Prostate gland (tissue), 2 donors: Measurements from ENCODE around the gene HIGD2A. TPM values are rescaled to one million over a fixed set of nuclear protein-coding genes. Genes with fewer than 3 reads are reported as not detected.

ENCODE experiments used
- DNase-seq: peaks from one replicate; pipeline ENCODE4 v3.0.0-alpha.2; 2019; ENCODE audit warnings: low spot score
- H3K27ac ChIP-seq, 2 donors: fragments of 200-600 bp; sonication (generic); 2 replicates each; pipeline ENCODE4 v1.5.1; 2017 to 2019
- H3K27me3 ChIP-seq: fragments of 200-600 bp; sonication (generic); replicated peaks from 2 replicates; pipeline ENCODE4 v1.5.1; 2019; ENCODE audit not compliant: insufficient read depth
- H3K36me3 ChIP-seq, 2 donors: fragments of 200-600 bp; sonication (generic); 1 replicate in 1 of 2; 2 replicates in 1 of 2; pipeline versions ENCODE4 v1.5.1 to v1.8.1; 2017 to 2019
- H3K4me1 ChIP-seq: fragments of 200-600 bp; sonication (generic); replicated peaks from 2 replicates; pipeline ENCODE4 v1.5.1; 2019
- H3K4me3 ChIP-seq, 2 donors: fragments of 200-600 bp; sonication (generic); 2 replicates each; pipeline ENCODE4 v1.5.1; 2017 to 2019
- H3K9me3 ChIP-seq: fragments of 200-600 bp; sonication (generic); 2 replicates; pipeline ENCODE4 v1.5.1; 2017
- CTCF ChIP-seq, 4 experiments: fragments of 200-600 bp in 2 of 4; fragments of 450-650 bp in 2 of 4; sonication (generic) in 2 of 4; IDR thresholded peaks; 1 replicate in 3 of 4; 2 replicates in 1 of 4; pipeline ENCODE4 v1.5.1; 2016 to 2019; ENCODE audit warnings: antibody characterized with exemption in 4 of 4, mild to moderate bottlenecking in 2 of 4, moderate library complexity in 2 of 4
- POLR2A ChIP-seq: fragments of 450-650 bp; IDR thresholded peaks from one replicate; pipeline ENCODE4 v1.6.1; 2016; ENCODE audit warnings: antibody characterized with exemption, mild to moderate bottlenecking
- POLR2AphosphoS5 ChIP-seq: sonication (generic); formaldehyde crosslinking; IDR thresholded peaks from one replicate; pipeline ENCODE4 v1.6.1; 2017; ENCODE audit warnings: antibody characterized with exemption
- WGBS: methylation state at CpG from one replicate; pipeline ENCODE4 v1.1.5; 2018; 5-methylcytosine and 5-hydroxymethylcytosine counted together
- intact Hi-C: fragments of 100-400 bp; cut with DNase I; formaldehyde crosslinking; loops from one replicate; pipeline ENCODE4 v1.14.2; 2022
- total RNA-seq, 2 donors: library from RNA; depleted of rRNA; stranded (reverse); fragments of >200 nt; gene quantifications; one replicate each; pipeline ENCODE4 v1.1.0, GENCODE V29; 2016

Gene HIGD2A
- total RNA-seq, 2 donors from 2014 or later = 172 to 203 TPM

GRCh38 chr5:176412517-176413254 is 24.1 kb downstream of the HIGD2A start:
- no peak for DNase-seq
- intact Hi-C loops = loop anchor here (10.0 kb wide), 2 partner anchors 162 to 232 kb away; partner anchors contain the start of gene TSPAN17
- Histone ChIP-seq H3K36me3 (no peaks in the 10 kb centered on the region), H3K4me1 (no peaks in the 10 kb centered on the region), H3K27me3 (no peaks in the 10 kb centered on the region), H3K27ac (no peak overlapping the region), H3K4me3 (no peak overlapping the region), H3K9me3 (no peaks in the 10 kb centered on the region)
- TF ChIP-seq POLR2AphosphoS5 (no peak), POLR2A (no peak), CTCF (IDR thresholded peaks at IDR 0.05) (no peak)
- WGBS = 65% methylated on average over 10 of the region's 10 CpGs

- intact Hi-C loops = loop anchor here (10.0 kb wide), 2 partner anchors 162 to 232 kb away; partner anchors contain the start of gene TSPAN17
- no peak overlapping the region for H3K27ac ChIP-seq
- no peaks in the 10 kb centered on the region for H3K9me3 ChIP-seq
- TF ChIP-seq POLR2AphosphoS5 = no peak
- TF ChIP-seq CTCF (IDR thresholded peaks at IDR 0.05) = no peak
- no peak for TF ChIP-seq POLR2A
- H3K4me3 ChIP-seq = no peak overlapping the region
- H3K36me3 ChIP-seq = no peaks in the 10 kb centered on the region
- no peaks in the 10 kb centered on the region for H3K4me1 ChIP-seq
- no peak for DNase-seq
- WGBS = 24% methylated on average over 2 of the region's 2 CpGs
- H3K27me3 ChIP-seq = no peaks in the 10 kb centered on the region
Measured at GRCh38 chr5:176413255-176413565, 24.7 kb downstream of the HIGD2A start.

- 91% methylated on average over 7 of the region's 7 CpGs for WGBS
- DNase-seq = no peak
Measured at GRCh38 chr5:176413709-176414191, 25.2 kb downstream of the HIGD2A start.

DNA sequence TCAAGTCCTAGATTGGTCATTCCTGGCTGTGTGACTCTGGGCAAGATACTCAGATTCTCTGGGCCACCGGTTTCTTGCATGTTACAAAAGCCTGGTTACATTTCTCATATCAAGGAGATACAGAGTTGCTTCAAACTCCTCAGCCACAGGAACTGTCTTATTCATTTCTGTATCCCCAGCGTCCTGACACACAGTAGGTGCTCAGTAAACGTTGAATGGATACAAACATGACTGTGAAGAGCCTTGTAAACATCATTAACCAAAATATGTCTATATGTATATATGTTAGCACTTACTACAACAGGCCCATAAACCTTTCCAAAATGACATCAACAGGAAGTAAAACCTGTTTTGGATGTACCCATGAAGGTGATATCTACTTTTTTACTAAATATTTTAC is 26.2 kb downstream of the HIGD2A start:
- H3K36me3 ChIP-seq = no peaks in the 10 kb centered on the region
- no peaks in the 10 kb centered on the region for H3K27me3 ChIP-seq
- no peak overlapping the region for H3K4me3 ChIP-seq
- no peaks in the 10 kb centered on the region for H3K9me3 ChIP-seq
- intact Hi-C loops = loop anchor here (5.0 to 10.0 kb wide), 3 partner anchors 123 to 230 kb away; partner anchors contain the start of genes RNF44 and TSPAN17
- no peak overlapping the region for H3K27ac ChIP-seq
- WGBS = 49% methylated on average over 3 of the region's 3 CpGs
- TF ChIP-seq CTCF (IDR thresholded peaks at IDR 0.05) = no peak
- TF ChIP-seq POLR2AphosphoS5 = no peak
- no peak for TF ChIP-seq POLR2A
- DNase-seq = no peak
- H3K4me1 ChIP-seq = no peaks in the 10 kb centered on the region

More at GRCh38 chr5:176413709-176414191, 25.2 kb downstream of the HIGD2A start:
- no peaks in the 10 kb centered on the region for H3K36me3 ChIP-seq
- no peak overlapping the region for H3K27ac ChIP-seq
- H3K4me3 ChIP-seq = no peak overlapping the region
- no peaks in the 10 kb centered on the region for H3K4me1 ChIP-seq
- no peaks in the 10 kb centered on the region for H3K27me3 ChIP-seq
- TF ChIP-seq POLR2A (no peak), CTCF (IDR thresholded peaks at IDR 0.05) (no peak), POLR2AphosphoS5 (no peak)
- H3K9me3 ChIP-seq = no peaks in the 10 kb centered on the region
- intact Hi-C loops = loop anchor here (10.0 kb wide), 2 partner anchors 161 to 231 kb away; partner anchors contain the start of gene TSPAN17
